HUES6 (cell line): Measurements from ENCODE around the gene TET1.
"Not testable (repeated sequence)": the region's sequence is repeated elsewhere in the genome, so short reads cannot be mapped to it uniquely, and the experiment has no call there.

ENCODE experiments used
- H3K27ac ChIP-seq: 2 replicates; pipeline ENCODE4 v1.7.0; 2013; ENCODE audit warnings: low read depth, mild to moderate bottlenecking, low read length, inconsistent platforms
- H3K27me3 ChIP-seq: 2 replicates; pipeline ENCODE4 v1.6.1; 2013; ENCODE audit warnings: low read length; ENCODE audit not compliant: control insufficient read depth, insufficient read depth
- H3K36me3 ChIP-seq: 2 replicates; pipeline ENCODE4 v1.6.1; 2013; ENCODE audit warnings: low read length; ENCODE audit not compliant: control insufficient read depth, insufficient read depth
- H3K4me1 ChIP-seq: 2 replicates; pipeline ENCODE4 v1.6.1; 2013; ENCODE audit warnings: low read length; ENCODE audit not compliant: control insufficient read depth, insufficient read depth
- H3K4me3 ChIP-seq: 2 replicates; pipeline ENCODE4 v1.5.1; 2013; ENCODE audit warnings: low read depth, low read length
- H3K9ac ChIP-seq: one replicate; pipeline ENCODE4 v1.6.1; 2013; ENCODE audit warnings: mild to moderate bottlenecking, low read length
- H3K9me3 ChIP-seq: 2 replicates; pipeline ENCODE4 v1.6.1; 2013; ENCODE audit warnings: low read depth, low read length; ENCODE audit not compliant: control insufficient read depth, insufficient read depth

Gene TET1

GRCh38 chr10:68560186-68560942 is at the start of gene TET1:
TSS of gene TET1 (plus strand) at chr10:68560337. CDS start at chr10:68572339, 12,002 bp downstream.
- H3K27ac ChIP-seq: peak within 1 kb of the TSS; percentile 92
- no peaks in the 10 kb centered on the region for H3K36me3 ChIP-seq
- peak within 1 kb of the TSS; percentile 93 for H3K9ac ChIP-seq
- no peaks in the 10 kb centered on the region for H3K27me3 ChIP-seq
- H3K4me1 ChIP-seq: peaks cover 16% of the 10 kb centered on the region
- H3K9me3 ChIP-seq: no peaks in the 10 kb centered on the region
- peak within 1 kb of the TSS; percentile 95 for H3K4me3 ChIP-seq

DNA sequence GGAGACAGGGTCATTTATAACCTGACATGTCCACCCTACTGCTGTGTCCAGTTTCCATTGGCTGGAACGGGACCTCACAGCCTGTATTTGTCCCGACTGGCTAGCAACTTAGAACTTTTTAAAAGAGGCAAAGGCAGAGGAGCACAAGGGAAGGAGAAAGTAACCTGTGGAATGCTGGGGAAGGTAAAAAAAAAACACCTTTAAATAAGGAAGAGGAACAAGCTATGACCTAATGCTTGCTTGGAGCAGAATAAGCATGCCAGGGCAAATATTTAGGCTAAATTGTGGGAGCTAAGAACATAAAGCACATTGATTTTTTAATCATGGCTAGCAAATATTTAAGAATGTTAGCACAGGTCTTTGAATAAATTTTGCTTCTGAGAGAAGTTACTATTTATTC is 43.9 kb upstream of the TET1 start:
- not testable (repeated sequence) for H3K27me3 ChIP-seq, H3K9ac ChIP-seq, H3K4me1 ChIP-seq, H3K4me3 ChIP-seq, H3K9me3 ChIP-seq, H3K27ac ChIP-seq
- H3K36me3 ChIP-seq: peaks cover 13% of the 10 kb centered on the region

DNA sequence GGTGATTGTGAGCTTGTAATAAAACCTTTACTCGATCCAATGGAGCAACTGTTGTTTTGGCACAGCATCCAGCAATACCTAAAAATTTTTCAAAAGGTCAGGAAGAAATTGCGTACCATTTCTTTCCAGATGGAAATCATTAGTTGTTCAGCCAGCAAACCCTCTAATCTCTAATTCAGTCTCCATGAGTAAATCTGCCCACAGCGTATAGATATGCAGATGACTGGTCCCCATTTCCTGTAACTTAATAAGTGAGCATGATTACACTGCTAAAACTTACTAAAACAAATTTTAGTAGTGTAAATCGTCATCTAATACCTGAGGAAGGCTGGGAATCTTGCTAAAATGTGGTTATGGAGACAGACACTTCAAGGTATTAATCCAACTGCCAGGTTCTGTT is 43.4 kb upstream of the TET1 start:
- Histone ChIP-seq H3K4me1 (no peaks in the 10 kb centered on the region), H3K36me3 (peaks cover 14% of the 10 kb centered on the region), H3K27me3 (no peaks in the 10 kb centered on the region), H3K4me3 (no peak overlapping the region), H3K9me3 (no peaks in the 10 kb centered on the region), H3K9ac (no peak overlapping the region), H3K27ac (peak overlapping the region; percentile 28; the same call in 1 of the 2 replicates)

DNA sequence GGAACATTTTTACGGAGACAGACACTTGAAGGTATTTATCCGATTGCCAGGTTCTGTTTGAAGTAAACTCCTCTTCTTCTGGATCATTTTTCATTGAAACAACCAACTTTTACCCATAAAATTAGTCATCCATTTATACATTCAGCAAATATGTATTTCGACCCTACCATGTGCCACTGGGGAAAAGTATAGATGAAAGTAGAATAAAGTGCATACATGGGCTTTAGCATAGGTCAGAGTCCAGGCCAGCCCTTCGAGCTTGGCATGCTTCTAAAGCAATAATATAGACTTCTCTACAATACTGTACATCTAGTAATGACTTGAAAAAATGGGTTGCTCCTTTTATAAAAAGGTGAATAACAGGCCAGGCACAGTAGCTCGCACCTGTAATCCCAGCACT is 42.9 kb upstream of the TET1 start:
- H3K9ac ChIP-seq: no peak overlapping the region
- H3K36me3 ChIP-seq: peaks cover 14% of the 10 kb centered on the region
- no peaks in the 10 kb centered on the region for H3K9me3 ChIP-seq
- no peaks in the 10 kb centered on the region for H3K27me3 ChIP-seq
- H3K4me3 ChIP-seq: no peak overlapping the region
- H3K4me1 ChIP-seq: no peaks in the 10 kb centered on the region
- H3K27ac ChIP-seq: peak overlapping the region; percentile 28; the same call in 1 of the 2 replicates

GRCh38 chr10:68518609-68519008 is 41.5 kb upstream of the TET1 start:
- H3K36me3 ChIP-seq: peaks cover 14% of the 10 kb centered on the region
- H3K9me3 ChIP-seq, H3K27ac ChIP-seq, H3K4me1 ChIP-seq, H3K9ac ChIP-seq, H3K27me3 ChIP-seq, H3K4me3 ChIP-seq: not testable (repeated sequence)

GRCh38 chr10:68525490-68526038 is 34.6 kb upstream of the TET1 start:
- peak overlapping the region; percentile 52 for H3K9ac ChIP-seq
- not testable (repeated sequence) for H3K9me3 ChIP-seq, H3K36me3 ChIP-seq, H3K27me3 ChIP-seq, H3K4me3 ChIP-seq, H3K4me1 ChIP-seq
- peak overlapping the region; percentile 86; the same call in 1 of the 2 replicates for H3K27ac ChIP-seq

DNA sequence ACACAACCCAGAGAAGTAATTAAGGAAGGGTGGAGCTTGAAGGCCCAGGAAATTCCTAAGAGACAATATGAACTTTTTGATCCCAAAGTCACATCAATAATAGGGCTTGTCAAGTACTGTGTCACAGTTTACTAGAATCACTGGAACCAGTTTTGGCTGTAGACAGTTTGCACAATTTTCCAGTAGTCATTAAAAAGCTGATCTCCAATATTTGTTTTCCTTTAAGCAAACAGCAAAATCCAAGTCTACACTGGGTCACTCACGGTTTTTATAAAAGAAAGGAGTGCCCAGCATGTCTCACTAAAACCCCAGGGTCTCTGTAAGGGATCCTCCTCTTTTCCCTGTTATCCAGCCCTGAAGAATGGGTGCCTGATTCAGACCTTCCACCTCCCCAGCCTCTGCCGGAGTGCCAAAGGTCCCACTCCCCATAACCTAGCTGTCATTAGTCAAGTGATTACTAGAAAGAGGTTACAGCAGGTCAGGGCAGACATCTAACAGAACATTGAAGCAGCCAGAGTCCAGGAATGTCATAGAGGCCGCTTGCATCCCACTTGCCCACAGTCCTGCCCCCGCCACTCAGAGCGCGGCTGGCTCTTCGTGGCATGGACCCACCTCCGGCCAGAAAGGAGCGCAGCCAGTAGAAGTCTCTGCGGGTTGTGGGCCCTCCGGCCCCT is 33.4 kb upstream of the TET1 start:
- Histone ChIP-seq H3K4me3 (peak overlapping the region; percentile 92), H3K36me3 (peaks cover 4% of the 10 kb centered on the region), H3K4me1 (peaks cover 6% of the 10 kb centered on the region), H3K9ac (peak overlapping the region; percentile 80), H3K27me3 (no peaks in the 10 kb centered on the region), H3K9me3 (no peaks in the 10 kb centered on the region), H3K27ac (peak overlapping the region; percentile 74; the same call in 1 of the 2 replicates)

DNA sequence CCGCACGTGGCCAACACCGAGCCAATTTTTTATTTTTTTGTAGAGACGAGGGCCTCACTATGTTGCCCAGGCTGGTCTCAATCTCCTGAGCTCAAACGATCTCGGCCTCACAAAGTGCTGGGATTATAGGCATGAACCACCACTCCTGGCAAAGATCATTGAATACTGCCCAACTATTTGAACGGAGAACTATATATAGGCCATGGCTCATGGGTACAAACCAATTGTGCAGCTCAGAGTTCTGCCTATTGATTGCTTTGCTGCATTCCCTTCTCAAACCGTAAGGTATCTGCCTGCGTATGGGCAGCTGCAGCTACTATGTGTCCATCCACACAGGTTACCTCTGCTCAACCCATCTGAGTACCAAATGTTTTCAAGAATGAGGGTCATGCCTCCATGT is 23.2 kb upstream of the TET1 start:
- no peaks in the 10 kb centered on the region for H3K4me1 ChIP-seq

DNA sequence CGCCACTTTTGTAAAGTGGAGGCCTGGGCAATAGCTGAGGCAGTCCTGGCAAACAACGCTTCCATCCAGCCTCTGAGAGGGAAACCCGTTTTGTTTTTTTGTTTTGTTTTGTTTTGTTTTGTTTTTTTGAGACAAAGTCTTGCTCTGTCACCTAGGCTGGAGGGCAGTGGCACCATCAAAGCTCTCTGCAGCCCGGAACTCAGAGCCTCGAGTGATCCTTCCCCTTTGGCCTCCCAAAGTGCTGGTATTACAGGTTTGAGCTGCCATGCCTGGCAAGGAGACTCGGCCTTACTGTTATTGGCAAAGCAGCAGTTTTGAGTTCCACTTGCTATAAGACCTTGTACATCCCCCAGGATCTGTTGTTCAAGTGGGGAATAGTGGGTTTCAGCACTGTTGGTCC is 22.3 kb upstream of the TET1 start:
- Histone ChIP-seq H3K9ac (no peak overlapping the region), H3K27me3 (no peaks in the 10 kb centered on the region), H3K4me1 (no peaks in the 10 kb centered on the region), H3K27ac (no peak overlapping the region), H3K36me3 (no peaks in the 10 kb centered on the region), H3K4me3 (no peak overlapping the region), H3K9me3 (no peaks in the 10 kb centered on the region)

More for the DNA sequence above, 23.2 kb upstream of the TET1 start:
- Histone ChIP-seq H3K36me3 (no peaks in the 10 kb centered on the region), H3K27me3 (no peaks in the 10 kb centered on the region), H3K9me3 (no peaks in the 10 kb centered on the region), H3K27ac (no peak overlapping the region), H3K9ac (no peak overlapping the region), H3K4me3 (no peak overlapping the region)

GRCh38 chr10:68543004-68543918 is 16.9 kb upstream of the TET1 start:
- H3K4me3 ChIP-seq: no peak overlapping the region

More at GRCh38 chr10:68543004-68543918, 16.9 kb upstream of the TET1 start:
- H3K4me1 ChIP-seq: no peaks in the 10 kb centered on the region
- H3K9me3 ChIP-seq: no peaks in the 10 kb centered on the region
- H3K27ac ChIP-seq: no peak overlapping the region
- H3K27me3 ChIP-seq: no peaks in the 10 kb centered on the region
- H3K9ac ChIP-seq: no peak overlapping the region
- no peaks in the 10 kb centered on the region for H3K36me3 ChIP-seq
